Left lung (tissue), 10 donors: ENCODE data around the gene MBD3. TPM values are rescaled to one million over a fixed set of nuclear protein-coding genes. Genes with fewer than 3 reads are reported as not detected.

Source experiments
- ATAC-seq: fragments of 200-7000 bp; cut with Tn5 transposase; one replicate; pipeline ENCODE4 v1.9.1; 2020; ENCODE audit warnings: moderate library complexity
- DNase-seq, 4 donors: peaks; one replicate each; pipeline ENCODE4 v3.0.0-alpha.2; 2013 to 2020
- H3K27ac ChIP-seq, 2 donors: fragments of 200-600 bp; sonication (generic) in 1 of 2; one replicate each; pipeline versions ENCODE4 v1.5.0 to v1.8.0; 2020 to 2021
- H3K27me3 ChIP-seq, 2 donors: fragments of 200-600 bp; sonication (generic) in 1 of 2; one replicate each; pipeline versions ENCODE4 v1.5.0 to v1.8.0; 2020 to 2021
- H3K36me3 ChIP-seq, 2 donors: fragments of 200-600 bp; sonication (generic) in 1 of 2; one replicate each; pipeline versions ENCODE4 v1.5.0 to v1.8.0; 2020 to 2021
- H3K4me1 ChIP-seq, 2 donors: fragments of 200-600 bp; one replicate each; pipeline ENCODE4 v1.8.0; 2021
- H3K4me3 ChIP-seq, 2 donors: fragments of 200-600 bp; sonication (generic) in 1 of 2; one replicate each; pipeline versions ENCODE4 v1.5.0 to v1.8.0; 2020 to 2021; ENCODE audit warnings: mild to moderate bottlenecking in 1 of 2
- H3K9me3 ChIP-seq, 2 donors: fragments of 200-600 bp; sonication (generic) in 1 of 2; one replicate each; pipeline versions ENCODE4 v1.5.0 to v1.8.0; 2020 to 2021
- intact Hi-C, 2 donors: fragments of 100-400 bp; cut with DNase I; formaldehyde crosslinking; loops; one replicate each; pipeline versions ENCODE4 v1.11.2 to v1.14.2; 2022
- polyA plus RNA-seq, 6 donors: library from polyadenylated mRNA; unstranded; fragments of 120-200 nt; gene quantifications; one replicate each; pipeline ENCODE4 v1.2.1, GENCODE V29; 2013; ENCODE audit not compliant: insufficient read length in 6 of 6
- total RNA-seq, 2 donors: library from RNA; stranded (reverse); fragmentation: NEBNext Ultra II Directional; extraction: Animal tissue kit (Norgen Biotek cat#: 25700); gene quantifications; one replicate each; pipeline ENCODE4 v1.2.1, GENCODE V29; 2021
- TF ChIP-seq, protein P1 (sequence below), 2 donors: fragments of 200-600 bp; sonication (generic) in 1 of 2; IDR thresholded peaks; one replicate each; pipeline versions ENCODE4 v1.5.0 to v1.8.0; 2021; ENCODE audit warnings: antibody characterized with exemption in 2 of 2
- donor health status: DM: no; HTN: yes; CAD: no.
- donor health status: DM: no; HTN: no; CAD: no.

The MBD3 gene
- total and polyA plus RNA-seq, 8 donors, result 40.4 to 91.9 (median 59.0) TPM

GRCh38 chr19:1598777-1599459 lies 6.3 kb upstream of the MBD3 start:
- intact Hi-C loops, result no loop called here
- Histone ChIP-seq H3K36me3 (peaks cover 0 to 58% of the 10 kb centered on the region in 2 donors), H3K27me3 (no peaks in the 10 kb centered on the region), H3K27ac (no peak overlapping the region), H3K9me3 (no peaks in the 10 kb centered on the region), H3K4me1 (peaks cover 5 to 27% of the 10 kb centered on the region in 2 donors), H3K4me3 (no peak overlapping the region)
- TF ChIP-seq, protein P1, sequence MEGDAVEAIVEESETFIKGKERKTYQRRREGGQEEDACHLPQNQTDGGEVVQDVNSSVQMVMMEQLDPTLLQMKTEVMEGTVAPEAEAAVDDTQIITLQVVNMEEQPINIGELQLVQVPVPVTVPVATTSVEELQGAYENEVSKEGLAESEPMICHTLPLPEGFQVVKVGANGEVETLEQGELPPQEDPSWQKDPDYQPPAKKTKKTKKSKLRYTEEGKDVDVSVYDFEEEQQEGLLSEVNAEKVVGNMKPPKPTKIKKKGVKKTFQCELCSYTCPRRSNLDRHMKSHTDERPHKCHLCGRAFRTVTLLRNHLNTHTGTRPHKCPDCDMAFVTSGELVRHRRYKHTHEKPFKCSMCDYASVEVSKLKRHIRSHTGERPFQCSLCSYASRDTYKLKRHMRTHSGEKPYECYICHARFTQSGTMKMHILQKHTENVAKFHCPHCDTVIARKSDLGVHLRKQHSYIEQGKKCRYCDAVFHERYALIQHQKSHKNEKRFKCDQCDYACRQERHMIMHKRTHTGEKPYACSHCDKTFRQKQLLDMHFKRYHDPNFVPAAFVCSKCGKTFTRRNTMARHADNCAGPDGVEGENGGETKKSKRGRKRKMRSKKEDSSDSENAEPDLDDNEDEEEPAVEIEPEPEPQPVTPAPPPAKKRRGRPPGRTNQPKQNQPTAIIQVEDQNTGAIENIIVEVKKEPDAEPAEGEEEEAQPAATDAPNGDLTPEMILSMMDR (IDR thresholded peaks at IDR 0.05), result no peak
- DNase-seq (no peak), ATAC-seq (no peak)

GRCh38 chr19:1593501-1593772 lies 772 bp upstream of the MBD3 start:
- no peaks in the 10 kb centered on the region for H3K9me3 ChIP-seq
- H3K4me1 ChIP-seq, result peaks cover 13 to 32% of the 10 kb centered on the region in 2 donors
- TF ChIP-seq, protein P1 (IDR thresholded peaks at IDR 0.05), result no peak
- H3K27ac ChIP-seq, result peak overlapping the region in 1 of 2 donors; percentile 90
- H3K27me3 ChIP-seq, result no peaks in the 10 kb centered on the region
- H3K36me3 ChIP-seq, result peaks cover 0 to 30% of the 10 kb centered on the region in 2 donors
- peak overlapping the region in 1 of 2 donors; percentile 80 for H3K4me3 ChIP-seq
- no peak for DNase-seq
- ATAC-seq, result no peak
- intact Hi-C loops, result no loop called here

GRCh38 chr19:1592024-1592754 lies 476 bp downstream of the MBD3 start:
- peak overlapping the region; percentile 90 to 95 for H3K27ac ChIP-seq
- ATAC-seq (peak; percentile 85), DNase-seq (peak; percentile 86 to 95 (median 90))
- intact Hi-C loops, result no loop called here
- H3K36me3 ChIP-seq, result peaks cover 0 to 17% of the 10 kb centered on the region in 2 donors
- TF ChIP-seq, protein P1 (IDR thresholded peaks at IDR 0.05), result no peak
- peak overlapping the region; percentile 68 to 80 for H3K4me3 ChIP-seq
- H3K27me3 ChIP-seq, result no peaks in the 10 kb centered on the region
- H3K9me3 ChIP-seq, result no peaks in the 10 kb centered on the region
- peaks cover 13 to 32% of the 10 kb centered on the region in 2 donors for H3K4me1 ChIP-seq

DNA sequence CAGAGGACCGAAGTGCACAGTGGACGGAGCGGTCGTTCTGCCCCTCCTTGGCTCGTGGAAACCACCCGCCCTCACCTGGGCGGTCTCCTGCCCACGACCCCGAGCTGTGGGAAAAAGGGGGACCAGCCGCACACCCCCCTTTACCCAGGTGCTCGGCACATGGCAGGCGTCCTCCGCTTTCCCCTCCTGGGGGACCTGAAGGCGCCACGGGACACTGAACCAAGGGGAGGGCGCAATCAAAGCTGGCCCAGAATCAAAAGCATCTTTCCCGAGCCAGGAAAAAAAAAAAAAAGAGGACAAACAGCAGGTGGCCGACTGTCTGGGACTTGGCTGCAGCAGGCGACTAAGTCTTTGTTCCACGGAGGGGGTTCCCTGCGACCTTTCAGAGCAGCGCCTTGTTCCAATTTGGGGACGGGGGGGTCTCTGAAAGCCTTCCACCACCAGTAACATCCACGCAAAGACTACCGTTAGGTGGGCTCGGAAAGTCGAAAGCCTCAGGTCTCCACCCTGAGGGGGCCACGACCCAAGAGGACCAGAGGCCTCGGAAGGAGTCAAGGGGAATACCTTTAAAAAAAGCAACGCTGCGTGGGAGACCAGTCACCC lies 1.1 kb downstream of the MBD3 start:
- intact Hi-C loops, result no loop called here
- Histone ChIP-seq H3K27me3 (no peaks in the 10 kb centered on the region), H3K36me3 (peaks cover 0 to 11% of the 10 kb centered on the region in 2 donors), H3K4me1 (peaks cover 13 to 32% of the 10 kb centered on the region in 2 donors), H3K9me3 (no peaks in the 10 kb centered on the region), H3K4me3 (peak overlapping the region; percentile 68 to 80), H3K27ac (peak overlapping the region; percentile 90 to 95)
- TF ChIP-seq, protein P1 (IDR thresholded peaks at IDR 0.05), result no peak
- ATAC-seq, result no peak
- no peak for DNase-seq
